IPS-20b (cell line): ENCODE results near the gene CRIP2.

Experiments used
- H3K27ac ChIP-seq: one replicate; pipeline ENCODE4 v1.5.1; 2013; ENCODE audit warnings: low read length
- H3K27me3 ChIP-seq: 2 replicates; pipeline ENCODE4 v1.6.1; 2013; ENCODE audit warnings: mild to moderate bottlenecking, low read length, inconsistent platforms; ENCODE audit not compliant: insufficient read depth
- H3K36me3 ChIP-seq: 2 replicates; pipeline ENCODE4 v1.6.1; 2013; ENCODE audit warnings: low read depth, mild to moderate bottlenecking, inconsistent platforms, low read length, moderate library complexity; ENCODE audit not compliant: insufficient read depth
- H3K4me1 ChIP-seq: 2 replicates; pipeline ENCODE4 v1.6.1; 2013; ENCODE audit warnings: mild to moderate bottlenecking, control low read depth, inconsistent platforms, low read length, moderate library complexity; ENCODE audit not compliant: insufficient read depth
- H3K4me3 ChIP-seq: 2 replicates; pipeline ENCODE4 v1.5.1; 2013; ENCODE audit warnings: mild to moderate bottlenecking, low read length, inconsistent platforms
- H3K9ac ChIP-seq: 2 replicates; pipeline ENCODE4 v1.6.1; 2013; ENCODE audit warnings: low read depth, mild to moderate bottlenecking, inconsistent platforms, low read length, moderate library complexity
- H3K9me3 ChIP-seq: 2 replicates; pipeline ENCODE4 v1.6.1; 2013; ENCODE audit warnings: mild to moderate bottlenecking, low read depth, low read length, inconsistent platforms; ENCODE audit not compliant: insufficient read depth

CRIP2 gene

GRCh38 chr14:105525326-105525725, 50.7 kb downstream of the CRIP2 start:
- no peak overlapping the region for H3K27ac ChIP-seq
- H3K4me1 ChIP-seq, result no peaks in the 10 kb centered on the region
- H3K4me3 ChIP-seq, result no peak overlapping the region
- no peak overlapping the region for H3K9ac ChIP-seq
- peaks cover 51% of the 10 kb centered on the region for H3K27me3 ChIP-seq
- H3K36me3 ChIP-seq, result no peaks in the 10 kb centered on the region
- 0 out of 2 replicates have a peak, but pooled peaks cover under 1% of the 10 kb centered on the region for H3K9me3 ChIP-seq

- Histone ChIP-seq H3K27ac (no peak within 1 kb of the TSS), H3K27me3 (peaks cover 51% of the 10 kb centered on the region), H3K9ac (no peak within 1 kb of the TSS), H3K9me3 (0 out of 2 replicates have a peak, but pooled peaks cover 3% of the 10 kb centered on the region), H3K4me1 (no peaks in the 10 kb centered on the region), H3K36me3 (no peaks in the 10 kb centered on the region), H3K4me3 (peak within 1 kb of the TSS; percentile 42; the same call in 1 of the 2 replicates)
Observed at GRCh38 chr14:105525861-105526775, 51.5 kb downstream of the CRIP2 start, which contains the start of gene TMEM121. Gene TMEM121, plus strand, starts transcription at chr14:105526583. Its CDS starts 2,252 bp downstream, at chr14:105528835.

GRCh38 chr14:105526776-105527380, 52.3 kb downstream of the CRIP2 start:
- no peaks in the 10 kb centered on the region for H3K36me3 ChIP-seq
- no peak overlapping the region for H3K4me3 ChIP-seq
- H3K9me3 ChIP-seq, result 0 out of 2 replicates have a peak, but pooled peaks cover 3% of the 10 kb centered on the region
- H3K27ac ChIP-seq, result no peak overlapping the region
- H3K4me1 ChIP-seq, result no peaks in the 10 kb centered on the region
- H3K27me3 ChIP-seq, result peaks cover 51% of the 10 kb centered on the region
- H3K9ac ChIP-seq, result no peak overlapping the region

GRCh38 chr14:105527381-105527825, 52.8 kb downstream of the CRIP2 start:
- Histone ChIP-seq H3K27ac (no peak overlapping the region), H3K9me3 (peaks cover 6% of the 10 kb centered on the region; the same call in 1 of the 2 replicates), H3K36me3 (no peaks in the 10 kb centered on the region), H3K27me3 (peaks cover 51% of the 10 kb centered on the region), H3K9ac (no peak overlapping the region), H3K4me1 (no peaks in the 10 kb centered on the region), H3K4me3 (no peak overlapping the region)

GRCh38 chr14:105527826-105528585, 53.4 kb downstream of the CRIP2 start:
- Histone ChIP-seq H3K4me3 (no peak overlapping the region), H3K4me1 (no peaks in the 10 kb centered on the region), H3K27me3 (peaks cover 51% of the 10 kb centered on the region), H3K9me3 (peaks cover 12% of the 10 kb centered on the region; the same call in 1 of the 2 replicates), H3K9ac (no peak overlapping the region), H3K27ac (no peak overlapping the region), H3K36me3 (no peaks in the 10 kb centered on the region)

DNA sequence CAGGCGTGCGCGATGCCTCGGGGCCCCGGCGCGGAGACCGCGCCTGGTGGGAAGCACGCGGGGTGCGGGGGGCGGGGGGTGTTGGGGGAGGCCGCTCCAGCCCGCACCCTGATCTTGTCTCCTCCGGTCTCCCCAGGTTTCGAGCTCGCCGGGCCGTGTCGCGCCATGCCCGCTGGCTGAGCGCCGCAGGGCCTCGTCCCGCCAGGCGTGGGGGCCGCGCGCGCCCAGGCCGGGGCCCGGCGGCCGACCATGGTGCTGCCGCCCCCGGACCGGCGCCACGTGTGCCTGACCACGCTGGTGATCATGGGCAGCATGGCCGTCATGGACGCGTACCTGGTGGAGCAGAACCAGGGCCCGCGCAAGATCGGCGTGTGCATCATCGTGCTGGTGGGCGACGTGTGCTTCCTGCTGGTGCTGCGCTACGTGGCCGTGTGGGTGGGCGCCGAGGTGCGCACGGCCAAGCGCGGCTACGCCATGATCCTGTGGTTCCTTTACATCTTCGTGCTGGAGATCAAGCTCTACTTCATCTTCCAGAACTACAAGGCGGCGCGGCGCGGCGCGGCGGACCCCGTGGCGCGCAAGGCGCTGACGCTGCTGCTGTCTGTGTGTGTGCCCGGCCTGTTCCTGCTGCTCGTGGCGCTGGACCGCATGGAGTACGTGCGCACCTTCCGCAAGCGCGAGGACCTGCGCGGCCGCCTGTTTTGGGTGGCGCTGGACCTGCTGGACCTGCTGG, 54.1 kb downstream of the CRIP2 start:
- no peak overlapping the region for H3K4me3 ChIP-seq
- H3K27ac ChIP-seq, result no peak overlapping the region
- no peak overlapping the region for H3K9ac ChIP-seq
- peaks cover 45% of the 10 kb centered on the region for H3K27me3 ChIP-seq
- no peaks in the 10 kb centered on the region for H3K36me3 ChIP-seq
- peaks cover 15% of the 10 kb centered on the region; the same call in 1 of the 2 replicates for H3K9me3 ChIP-seq
- no peaks in the 10 kb centered on the region for H3K4me1 ChIP-seq

DNA sequence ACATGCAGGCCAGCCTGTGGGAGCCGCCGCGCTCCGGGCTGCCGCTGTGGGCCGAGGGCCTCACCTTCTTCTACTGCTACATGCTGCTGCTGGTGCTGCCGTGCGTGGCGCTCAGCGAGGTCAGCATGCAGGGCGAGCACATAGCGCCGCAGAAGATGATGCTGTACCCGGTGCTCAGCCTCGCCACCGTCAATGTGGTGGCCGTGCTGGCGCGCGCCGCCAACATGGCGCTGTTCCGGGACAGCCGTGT, 54.6 kb downstream of the CRIP2 start:
- Histone ChIP-seq H3K9me3 (peaks cover 15% of the 10 kb centered on the region; the same call in 1 of the 2 replicates), H3K27ac (no peak overlapping the region), H3K9ac (no peak overlapping the region), H3K4me1 (no peaks in the 10 kb centered on the region), H3K27me3 (peaks cover 41% of the 10 kb centered on the region), H3K4me3 (no peak overlapping the region), H3K36me3 (no peaks in the 10 kb centered on the region)
